ENCODE results near the gene SGPP1.

DNA sequence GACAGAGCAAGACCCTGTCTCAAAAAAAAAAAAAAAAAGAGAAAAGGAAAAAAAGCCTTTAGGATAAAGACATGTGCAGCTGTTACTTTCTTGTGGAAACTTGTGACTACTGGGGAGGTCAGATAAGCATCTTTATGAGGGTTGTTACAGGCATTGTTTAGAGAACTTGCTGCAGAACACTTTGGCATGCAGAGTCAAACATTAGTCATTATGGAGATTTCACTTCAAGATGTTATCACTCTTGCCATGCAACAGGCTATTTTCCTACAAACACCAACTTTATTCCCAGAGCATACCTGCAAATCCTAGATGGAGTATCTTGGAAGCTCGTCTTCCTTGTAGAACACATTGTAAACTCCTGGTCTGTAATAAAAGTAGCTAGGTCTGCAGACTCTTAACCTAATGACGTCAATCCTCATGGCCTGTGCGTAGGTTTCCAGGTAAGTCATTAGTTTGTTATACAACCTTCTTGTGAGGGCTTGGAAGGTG is 49.9 kb downstream of the SGPP1 start:
- no peak for TF ChIP-seq GATA3 (IDR thresholded peaks at IDR 0.05; ENCODE audit: low read depth, low read length)
- TF ChIP-seq GATA2 (IDR thresholded peaks at IDR 0.05; ENCODE audit: low read depth, low read length): no peak

All from SH-SY5Y (cell line).